Gastrocnemius medialis (tissue), 4 donors: ENCODE measurements around the gene EMC10. TPM values are rescaled to one million over a fixed set of nuclear protein-coding genes. Genes with fewer than 3 reads are reported as not detected.
A peak's percentile ranks its signal among the peaks of the same experiment; 100 is the strongest.

Experiments used
- ATAC-seq, 2 donors: fragments of 150-250 bp; one replicate each; pipeline ENCODE4 v1.9.1; 2016
- DNase-seq, 2 donors: peaks; one replicate each; pipeline ENCODE4 v3.0.0-alpha.2; 2019
- H3K27ac ChIP-seq, 4 donors: fragments of 200-600 bp; sonication (generic); 1 replicate in 1 of 4; 2 replicates in 3 of 4; pipeline ENCODE4 v1.5.1; 2016 to 2018; ENCODE audit warnings: mild to moderate bottlenecking in 2 of 4, moderate library complexity in 1 of 4
- H3K27me3 ChIP-seq, 3 donors: fragments of 200-600 bp; sonication (generic) in 2 of 3; 1 replicate in 1 of 3; 2 replicates in 2 of 3; pipeline versions ENCODE4 v1.5.1 to v1.6.0; 2016 to 2019; ENCODE audit warnings: mild to moderate bottlenecking in 1 of 3, moderate library complexity in 1 of 3
- H3K36me3 ChIP-seq, 2 donors: fragments of 200-600 bp; sonication (generic) in 1 of 2; one replicate each; pipeline ENCODE4 v1.5.1; 2017 to 2018
- H3K4me1 ChIP-seq, 2 donors: fragments of 200-600 bp; sonication (generic) in 1 of 2; one replicate each; pipeline ENCODE4 v1.5.1; 2016 to 2017; ENCODE audit warnings: mild to moderate bottlenecking in 2 of 2
- H3K4me3 ChIP-seq, 4 donors: fragments of 200-600 bp; sonication (generic) in 3 of 4; 1 replicate in 1 of 4; 2 replicates in 3 of 4; pipeline ENCODE4 v1.5.1; 2016 to 2019; ENCODE audit warnings: mild to moderate bottlenecking in 2 of 4
- H3K9me3 ChIP-seq, 3 donors: fragments of 200-600 bp; sonication (generic) in 2 of 3; 1 replicate in 1 of 3; 2 replicates in 2 of 3; pipeline ENCODE4 v1.5.1; 2016 to 2019
- CTCF ChIP-seq, 5 experiments: fragments of 450-650 bp in 3 of 5; fragments of 200-600 bp in 2 of 5; sonication (generic) in 2 of 5; IDR thresholded peaks in 4 of 5; conservative IDR thresholded peaks in 1 of 5; 1 replicate in 4 of 5; 2 replicates in 1 of 5; pipeline ENCODE4 v1.5.1; 2016 to 2019; ENCODE audit warnings: antibody characterized with exemption in 5 of 5, mild to moderate bottlenecking in 3 of 5, moderate library complexity in 3 of 5
- POLR2A ChIP-seq, 2 donors: fragments of 450-650 bp; IDR thresholded peaks; one replicate each; pipeline ENCODE4 v1.6.1; 2017; ENCODE audit warnings: antibody characterized with exemption in 2 of 2, mild to moderate bottlenecking in 2 of 2, moderate library complexity in 2 of 2
- in situ Hi-C, 4 donors: fragments of 200-750 bp; cut with MboI; loops; one replicate each; pipeline versions ENCODE4 v1.15.0 to v1.8.0; 2017; ENCODE audit warnings: low sequenced_read_pairs in 4 of 4
- intact Hi-C: fragments of 100-400 bp; cut with DNase I; formaldehyde crosslinking; loops from one replicate; pipeline ENCODE4 v1.15.1; 2023; ENCODE audit warnings: low total_unique reads
- total RNA-seq, 4 donors: library from RNA; depleted of rRNA; stranded (reverse); fragments of >200 nt; gene quantifications; one replicate each; pipeline versions ENCODE4 v1.1.0 to v1.2.3, GENCODE V29; 2016

EMC10 gene
- total RNA-seq, 4 donors from 2014 or later: 29.2 to 67.4 (median 45.4) TPM

- intact Hi-C loops (loop anchor here (2.0 to 10.0 kb wide), 2 partner anchors 33 to 371 kb away; no protein-coding TSS in a partner anchor), in situ Hi-C loops (no loop called here)
- Histone ChIP-seq H3K36me3 (no peaks in the 10 kb centered on the region), H3K27ac (peak overlapping the region; percentile 85 to 94 (median 88)), H3K4me3 (peak overlapping the region; percentile 24 to 79 (median 72)), H3K9me3 (no peaks in the 10 kb centered on the region), H3K27me3 (peaks cover 4 to 14% (median 10%) of the 10 kb centered on the region in 3 donors), H3K4me1 (peaks cover 12 to 17% of the 10 kb centered on the region in 2 donors)
- no peak for TF ChIP-seq CTCF (IDR thresholded peaks at IDR 0.05 in 4 of 5, conservative IDR thresholded peaks at IDR 0.05 in 1 of 5)
- TF ChIP-seq POLR2A (IDR thresholded peaks at IDR 0.05): no peak
- DNase-seq (no peak), ATAC-seq (no peak)
These were observed 42.8 kb upstream of the EMC10 start for GRCh38 chr19:50433201-50434180.

- no peaks in the 10 kb centered on the region for H3K36me3 ChIP-seq
- DNase-seq (peak; percentile 20 to 76), ATAC-seq (peak in 1 of 2 donors; percentile 53)
- in situ Hi-C loops (no loop called here), intact Hi-C loops (loop anchor here (10.0 kb wide), 1 partner anchor 370 kb away; no protein-coding TSS in a partner anchor)
- H3K4me3 ChIP-seq: peak overlapping the region in 1 of 4 donors; percentile 66
- TF ChIP-seq POLR2A (IDR thresholded peaks at IDR 0.05) (no peak), CTCF (IDR thresholded peaks at IDR 0.05 in 4 of 5, conservative IDR thresholded peaks at IDR 0.05 in 1 of 5) (no peak)
- peak overlapping the region in 3 of 4 donors; percentile 85 to 94 (median 89) for H3K27ac ChIP-seq
- no peaks in the 10 kb centered on the region for H3K9me3 ChIP-seq
- peaks cover 12 to 14% of the 10 kb centered on the region in 2 donors for H3K4me1 ChIP-seq
- H3K27me3 ChIP-seq: peaks cover 4 to 14% (median 10%) of the 10 kb centered on the region in 3 donors
These were observed 41.8 kb upstream of the EMC10 start for GRCh38 chr19:50434525-50434924.

GRCh38 chr19:50435221-50435620 is 41.1 kb upstream of the EMC10 start:
- Histone ChIP-seq H3K4me3 (peak overlapping the region in 1 of 4 donors; percentile 66), H3K36me3 (no peaks in the 10 kb centered on the region), H3K27me3 (peaks cover 4 to 14% (median 10%) of the 10 kb centered on the region in 3 donors), H3K9me3 (no peaks in the 10 kb centered on the region), H3K27ac (peak overlapping the region; percentile 62 to 94 (median 87)), H3K4me1 (peaks cover 12 to 14% of the 10 kb centered on the region in 2 donors)
- no peak for ATAC-seq
- DNase-seq: no peak
- in situ Hi-C loops (no loop called here), intact Hi-C loops (loop anchor here (10.0 kb wide), 1 partner anchor 370 kb away; no protein-coding TSS in a partner anchor)
- no peak for TF ChIP-seq POLR2A (IDR thresholded peaks at IDR 0.05)
- no peak for TF ChIP-seq CTCF (IDR thresholded peaks at IDR 0.05 in 4 of 5, conservative IDR thresholded peaks at IDR 0.05 in 1 of 5)

- intact Hi-C loops: loop anchor here (10.0 kb wide), 1 partner anchor 369 kb away; no protein-coding TSS in a partner anchor
- Histone ChIP-seq H3K27me3 (peaks cover 4 to 14% (median 10%) of the 10 kb centered on the region in 3 donors), H3K9me3 (no peaks in the 10 kb centered on the region), H3K36me3 (no peaks in the 10 kb centered on the region), H3K27ac (peak overlapping the region in 3 of 4 donors; percentile 85 to 94 (median 89)), H3K4me3 (no peak overlapping the region), H3K4me1 (peaks cover 12 to 14% of the 10 kb centered on the region in 2 donors)
- ATAC-seq: no peak
- DNase-seq: no peak
- no peak for TF ChIP-seq CTCF (IDR thresholded peaks at IDR 0.05 in 4 of 5, conservative IDR thresholded peaks at IDR 0.05 in 1 of 5)
- no peak for TF ChIP-seq POLR2A (IDR thresholded peaks at IDR 0.05)
- in situ Hi-C loops: no loop called here
These were observed 40.7 kb upstream of the EMC10 start for GRCh38 chr19:50435627-50436026.
